Measurements from ENCODE around the gene CHIA.

DNA sequence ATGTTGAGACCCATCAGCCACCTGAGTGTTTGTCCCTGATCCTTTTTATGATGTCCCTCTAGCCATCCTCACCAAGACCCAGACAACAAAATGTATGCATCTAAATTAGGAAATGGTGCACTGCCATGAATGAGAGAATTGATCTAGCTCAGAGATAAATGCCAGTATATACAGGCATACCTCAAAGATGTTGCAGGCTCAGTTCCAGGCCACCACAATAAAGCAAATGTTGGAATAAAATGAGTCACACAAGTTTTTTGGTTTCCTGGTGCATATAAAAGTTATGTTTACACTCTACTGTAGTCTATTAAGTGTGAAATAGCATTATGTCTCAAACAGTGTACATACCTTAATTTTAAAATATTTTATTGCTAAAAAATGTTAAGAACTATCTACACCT, 63.9 kb downstream of the CHIA start:
- TF ChIP-seq, protein P1, sequence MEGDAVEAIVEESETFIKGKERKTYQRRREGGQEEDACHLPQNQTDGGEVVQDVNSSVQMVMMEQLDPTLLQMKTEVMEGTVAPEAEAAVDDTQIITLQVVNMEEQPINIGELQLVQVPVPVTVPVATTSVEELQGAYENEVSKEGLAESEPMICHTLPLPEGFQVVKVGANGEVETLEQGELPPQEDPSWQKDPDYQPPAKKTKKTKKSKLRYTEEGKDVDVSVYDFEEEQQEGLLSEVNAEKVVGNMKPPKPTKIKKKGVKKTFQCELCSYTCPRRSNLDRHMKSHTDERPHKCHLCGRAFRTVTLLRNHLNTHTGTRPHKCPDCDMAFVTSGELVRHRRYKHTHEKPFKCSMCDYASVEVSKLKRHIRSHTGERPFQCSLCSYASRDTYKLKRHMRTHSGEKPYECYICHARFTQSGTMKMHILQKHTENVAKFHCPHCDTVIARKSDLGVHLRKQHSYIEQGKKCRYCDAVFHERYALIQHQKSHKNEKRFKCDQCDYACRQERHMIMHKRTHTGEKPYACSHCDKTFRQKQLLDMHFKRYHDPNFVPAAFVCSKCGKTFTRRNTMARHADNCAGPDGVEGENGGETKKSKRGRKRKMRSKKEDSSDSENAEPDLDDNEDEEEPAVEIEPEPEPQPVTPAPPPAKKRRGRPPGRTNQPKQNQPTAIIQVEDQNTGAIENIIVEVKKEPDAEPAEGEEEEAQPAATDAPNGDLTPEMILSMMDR (IDR thresholded peaks at IDR 0.05 in 2 of 3, conservative IDR thresholded peaks at IDR 0.05 in 1 of 3; ENCODE audit: borderline replicate concordance in 1 of 3, insufficient read depth in 1 of 3, low read depth in 2 of 3, low read length in 2 of 3), result no peak
- TF ChIP-seq ELF1 (IDR thresholded peaks at IDR 0.05; ENCODE audit: borderline replicate concordance, low read depth) (no peak), POLR2A (IDR thresholded peaks at IDR 0.05; ENCODE audit: borderline replicate concordance, extremely low read depth, insufficient read depth, insufficient read length) (no peak), POLR2AphosphoS5 (IDR thresholded peaks at IDR 0.05; ENCODE audit: low read depth, low read length) (no peak), CBX3 (IDR thresholded peaks at IDR 0.05; ENCODE audit: low read depth) (no peak), EZH2 (IDR thresholded peaks at IDR 0.05) (no peak), SP1 (IDR thresholded peaks at IDR 0.05; ENCODE audit: low read depth) (no peak)
- TF ChIP-seq, protein P2, sequence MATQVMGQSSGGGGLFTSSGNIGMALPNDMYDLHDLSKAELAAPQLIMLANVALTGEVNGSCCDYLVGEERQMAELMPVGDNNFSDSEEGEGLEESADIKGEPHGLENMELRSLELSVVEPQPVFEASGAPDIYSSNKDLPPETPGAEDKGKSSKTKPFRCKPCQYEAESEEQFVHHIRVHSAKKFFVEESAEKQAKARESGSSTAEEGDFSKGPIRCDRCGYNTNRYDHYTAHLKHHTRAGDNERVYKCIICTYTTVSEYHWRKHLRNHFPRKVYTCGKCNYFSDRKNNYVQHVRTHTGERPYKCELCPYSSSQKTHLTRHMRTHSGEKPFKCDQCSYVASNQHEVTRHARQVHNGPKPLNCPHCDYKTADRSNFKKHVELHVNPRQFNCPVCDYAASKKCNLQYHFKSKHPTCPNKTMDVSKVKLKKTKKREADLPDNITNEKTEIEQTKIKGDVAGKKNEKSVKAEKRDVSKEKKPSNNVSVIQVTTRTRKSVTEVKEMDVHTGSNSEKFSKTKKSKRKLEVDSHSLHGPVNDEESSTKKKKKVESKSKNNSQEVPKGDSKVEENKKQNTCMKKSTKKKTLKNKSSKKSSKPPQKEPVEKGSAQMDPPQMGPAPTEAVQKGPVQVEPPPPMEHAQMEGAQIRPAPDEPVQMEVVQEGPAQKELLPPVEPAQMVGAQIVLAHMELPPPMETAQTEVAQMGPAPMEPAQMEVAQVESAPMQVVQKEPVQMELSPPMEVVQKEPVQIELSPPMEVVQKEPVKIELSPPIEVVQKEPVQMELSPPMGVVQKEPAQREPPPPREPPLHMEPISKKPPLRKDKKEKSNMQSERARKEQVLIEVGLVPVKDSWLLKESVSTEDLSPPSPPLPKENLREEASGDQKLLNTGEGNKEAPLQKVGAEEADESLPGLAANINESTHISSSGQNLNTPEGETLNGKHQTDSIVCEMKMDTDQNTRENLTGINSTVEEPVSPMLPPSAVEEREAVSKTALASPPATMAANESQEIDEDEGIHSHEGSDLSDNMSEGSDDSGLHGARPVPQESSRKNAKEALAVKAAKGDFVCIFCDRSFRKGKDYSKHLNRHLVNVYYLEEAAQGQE (IDR thresholded peaks at IDR 0.05; ENCODE audit: low read depth), result no peak

Data from HCT116 (cell line).